Mesothelial cell of epicardium (in vitro differentiated cells): ENCODE results near the gene YTHDF2. TPM values are rescaled to one million over a fixed set of nuclear protein-coding genes. Genes with fewer than 3 reads are reported as not detected.
A peak's percentile ranks its signal among the peaks of the same experiment; 100 is the strongest.

Source experiments
- DNase-seq, 2 experiments: peaks; one replicate each; pipeline ENCODE4 v3.0.0; 2021; ENCODE audit warnings: low spot score in 2 of 2; ENCODE audit not compliant: unreplicated experiment in 2 of 2
- H3K27ac Mint-ChIP-seq: 2 replicates; pipeline ENCODE4 v1.8.0; 2021; ENCODE audit warnings: mixed read lengths
- H3K27me3 Mint-ChIP-seq: 2 replicates; pipeline ENCODE4 v1.8.0; 2021; ENCODE audit warnings: low read depth, mixed read lengths
- H3K36me3 Mint-ChIP-seq: 2 replicates; pipeline ENCODE4 v1.8.0; 2021; ENCODE audit warnings: mixed read lengths
- H3K4me1 Mint-ChIP-seq: 2 replicates; pipeline ENCODE4 v1.8.0; 2021; ENCODE audit warnings: mixed read lengths
- H3K4me3 Mint-ChIP-seq: 2 replicates; pipeline ENCODE4 v1.8.0; 2021; ENCODE audit warnings: mild to moderate bottlenecking, moderate library complexity, mixed read lengths
- H3K9me3 Mint-ChIP-seq: 2 replicates; pipeline ENCODE4 v1.8.0; 2021; ENCODE audit warnings: mixed read lengths
- total RNA-seq: library from RNA; stranded (reverse); gene quantifications from 3 replicates; pipeline ENCODE4 v1.2.1, GENCODE V29; 2021
- TF ChIP-seq, protein P1 (sequence below): fragments of 200-600 bp; sonication (generic); IDR thresholded peaks from one replicate; pipeline ENCODE4 v1.5.0; 2021; ENCODE audit warnings: antibody characterized with exemption; ENCODE audit not compliant: unreplicated experiment

YTHDF2 gene
- total RNA-seq, 1 donor from 2014 or later: 130 TPM

- no peaks in the 10 kb centered on the region for H3K27me3 Mint-ChIP-seq
- no peaks in the 10 kb centered on the region for H3K9me3 Mint-ChIP-seq
- TF ChIP-seq, protein P1, sequence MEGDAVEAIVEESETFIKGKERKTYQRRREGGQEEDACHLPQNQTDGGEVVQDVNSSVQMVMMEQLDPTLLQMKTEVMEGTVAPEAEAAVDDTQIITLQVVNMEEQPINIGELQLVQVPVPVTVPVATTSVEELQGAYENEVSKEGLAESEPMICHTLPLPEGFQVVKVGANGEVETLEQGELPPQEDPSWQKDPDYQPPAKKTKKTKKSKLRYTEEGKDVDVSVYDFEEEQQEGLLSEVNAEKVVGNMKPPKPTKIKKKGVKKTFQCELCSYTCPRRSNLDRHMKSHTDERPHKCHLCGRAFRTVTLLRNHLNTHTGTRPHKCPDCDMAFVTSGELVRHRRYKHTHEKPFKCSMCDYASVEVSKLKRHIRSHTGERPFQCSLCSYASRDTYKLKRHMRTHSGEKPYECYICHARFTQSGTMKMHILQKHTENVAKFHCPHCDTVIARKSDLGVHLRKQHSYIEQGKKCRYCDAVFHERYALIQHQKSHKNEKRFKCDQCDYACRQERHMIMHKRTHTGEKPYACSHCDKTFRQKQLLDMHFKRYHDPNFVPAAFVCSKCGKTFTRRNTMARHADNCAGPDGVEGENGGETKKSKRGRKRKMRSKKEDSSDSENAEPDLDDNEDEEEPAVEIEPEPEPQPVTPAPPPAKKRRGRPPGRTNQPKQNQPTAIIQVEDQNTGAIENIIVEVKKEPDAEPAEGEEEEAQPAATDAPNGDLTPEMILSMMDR: no peak
- no peak overlapping the region for H3K27ac Mint-ChIP-seq
- H3K36me3 Mint-ChIP-seq: peaks cover 1% of the 10 kb centered on the region
- DNase-seq: no peak
- peaks cover 10% of the 10 kb centered on the region for H3K4me1 Mint-ChIP-seq
- H3K4me3 Mint-ChIP-seq: no peak overlapping the region
Observed at GRCh38 chr1:28779751-28780408, 43.1 kb downstream of the YTHDF2 start.

DNA sequence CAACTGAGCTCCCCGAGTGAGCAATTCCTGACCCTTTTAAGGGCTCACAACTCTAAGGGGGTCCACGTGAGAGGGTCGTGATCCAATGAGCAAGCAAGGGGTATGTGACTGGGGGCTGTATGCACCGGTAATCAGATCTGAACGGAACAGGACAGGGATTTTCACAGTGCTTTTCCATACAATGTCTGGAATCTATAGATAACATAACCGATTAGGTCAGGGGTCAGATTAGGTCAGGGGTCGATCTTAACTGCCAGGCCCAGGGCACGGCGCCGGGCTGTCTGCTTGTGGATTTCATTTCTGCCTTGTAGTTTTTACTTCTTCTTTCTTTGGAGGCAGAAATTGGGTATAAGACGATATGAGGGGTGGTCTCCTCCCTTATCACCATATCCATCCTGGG is 44.6 kb downstream of the YTHDF2 start:
- Mint-ChIP-seq H3K36me3 (no peaks in the 10 kb centered on the region), H3K9me3 (no peaks in the 10 kb centered on the region), H3K4me3 (no peak overlapping the region), H3K27ac (peak overlapping the region; percentile 15), H3K4me1 (peaks cover 12% of the 10 kb centered on the region), H3K27me3 (no peaks in the 10 kb centered on the region)
- TF ChIP-seq, protein P1: no peak
- no peak for DNase-seq

DNA sequence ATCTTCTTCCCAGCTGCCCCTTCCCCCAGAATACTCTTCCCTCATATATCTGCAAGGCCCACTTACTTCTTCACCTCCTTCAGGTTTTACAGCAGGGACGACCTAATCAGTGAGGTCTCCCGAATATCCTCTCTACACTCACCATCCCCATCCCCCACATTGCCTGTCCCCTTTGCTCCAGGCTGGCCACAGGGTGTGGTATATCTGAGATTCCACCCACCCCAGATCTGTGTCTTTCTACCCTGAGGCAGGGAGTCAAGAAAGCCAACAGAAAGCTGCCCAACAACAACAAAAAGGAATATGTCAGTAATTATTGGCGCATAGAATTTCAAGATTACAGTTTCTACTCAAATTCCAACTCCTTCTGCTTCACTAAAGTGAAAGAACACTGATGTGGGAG is 45.3 kb downstream of the YTHDF2 start:
- H3K27ac Mint-ChIP-seq: peak overlapping the region; percentile 41
- H3K9me3 Mint-ChIP-seq: no peaks in the 10 kb centered on the region
- no peaks in the 10 kb centered on the region for H3K36me3 Mint-ChIP-seq
- no peak overlapping the region for H3K4me3 Mint-ChIP-seq
- no peaks in the 10 kb centered on the region for H3K27me3 Mint-ChIP-seq
- DNase-seq: no peak
- TF ChIP-seq, protein P1: no peak
- H3K4me1 Mint-ChIP-seq: peaks cover 12% of the 10 kb centered on the region

DNA sequence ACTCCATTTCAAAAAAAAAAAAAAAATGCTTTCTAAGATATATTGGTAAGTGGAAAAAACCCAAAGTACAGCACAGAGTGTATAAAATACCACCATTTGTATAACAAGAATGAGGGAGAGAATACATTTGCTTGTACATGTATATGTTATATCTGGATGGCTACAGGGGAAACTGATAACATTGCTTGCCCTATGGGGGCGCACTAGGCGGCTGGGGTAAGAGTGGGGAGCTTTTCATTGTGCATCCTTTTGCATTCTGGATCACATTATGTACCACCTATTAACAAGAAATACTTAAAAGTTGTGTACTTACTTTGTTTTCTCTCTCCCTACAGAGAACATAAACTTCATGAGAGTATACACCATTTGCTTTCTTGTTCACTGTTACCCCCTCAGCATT is 46.6 kb downstream of the YTHDF2 start:
- no peak for DNase-seq
- no peak overlapping the region for H3K4me3 Mint-ChIP-seq
- no peaks in the 10 kb centered on the region for H3K27me3 Mint-ChIP-seq
- TF ChIP-seq, protein P1: no peak
- H3K27ac Mint-ChIP-seq: no peak overlapping the region
- peaks cover 12% of the 10 kb centered on the region for H3K4me1 Mint-ChIP-seq
- H3K36me3 Mint-ChIP-seq: no peaks in the 10 kb centered on the region
- no peaks in the 10 kb centered on the region for H3K9me3 Mint-ChIP-seq

- H3K36me3 Mint-ChIP-seq: no peaks in the 10 kb centered on the region
- H3K4me1 Mint-ChIP-seq: peaks cover 2% of the 10 kb centered on the region
- H3K27me3 Mint-ChIP-seq: no peaks in the 10 kb centered on the region
- H3K27ac Mint-ChIP-seq: no peak overlapping the region
- H3K9me3 Mint-ChIP-seq: no peaks in the 10 kb centered on the region
- TF ChIP-seq, protein P1: no peak
- H3K4me3 Mint-ChIP-seq: no peak overlapping the region
- DNase-seq: no peak
Observed at GRCh38 chr1:28789412-28789811, 52.7 kb downstream of the YTHDF2 start.
